GM12801 (cell line): ENCODE measurements around the gene FAM114A2.

Experiments
- TF ChIP-seq, protein P1 (sequence below): IDR thresholded peaks from one replicate; pipeline ENCODE4 v1.5.1; 2011; ENCODE audit warnings: control low read depth; ENCODE audit not compliant: insufficient read length; ENCODE audit errors: extremely low read depth

The FAM114A2 gene

DNA sequence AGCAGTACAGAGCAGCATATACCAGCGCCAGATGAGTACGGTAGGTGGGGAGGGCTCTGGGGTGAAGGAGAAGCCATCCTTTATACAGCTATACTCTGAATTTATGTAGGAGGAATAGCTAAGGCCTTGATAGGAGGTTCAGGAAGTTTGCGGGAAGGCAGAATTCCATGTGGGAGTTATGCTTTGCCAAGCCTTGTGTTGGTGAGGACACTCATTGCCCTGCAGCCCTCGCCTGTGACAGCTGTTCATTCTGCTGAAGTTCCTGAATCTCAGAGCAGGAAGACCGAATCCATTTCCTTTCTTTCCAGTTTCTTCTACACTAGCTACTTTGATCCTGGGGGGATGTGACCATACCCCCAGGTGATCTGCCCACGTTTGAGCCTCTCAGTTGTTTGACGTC, 7.8 kb upstream of the FAM114A2 start:
- TF ChIP-seq, protein P1, sequence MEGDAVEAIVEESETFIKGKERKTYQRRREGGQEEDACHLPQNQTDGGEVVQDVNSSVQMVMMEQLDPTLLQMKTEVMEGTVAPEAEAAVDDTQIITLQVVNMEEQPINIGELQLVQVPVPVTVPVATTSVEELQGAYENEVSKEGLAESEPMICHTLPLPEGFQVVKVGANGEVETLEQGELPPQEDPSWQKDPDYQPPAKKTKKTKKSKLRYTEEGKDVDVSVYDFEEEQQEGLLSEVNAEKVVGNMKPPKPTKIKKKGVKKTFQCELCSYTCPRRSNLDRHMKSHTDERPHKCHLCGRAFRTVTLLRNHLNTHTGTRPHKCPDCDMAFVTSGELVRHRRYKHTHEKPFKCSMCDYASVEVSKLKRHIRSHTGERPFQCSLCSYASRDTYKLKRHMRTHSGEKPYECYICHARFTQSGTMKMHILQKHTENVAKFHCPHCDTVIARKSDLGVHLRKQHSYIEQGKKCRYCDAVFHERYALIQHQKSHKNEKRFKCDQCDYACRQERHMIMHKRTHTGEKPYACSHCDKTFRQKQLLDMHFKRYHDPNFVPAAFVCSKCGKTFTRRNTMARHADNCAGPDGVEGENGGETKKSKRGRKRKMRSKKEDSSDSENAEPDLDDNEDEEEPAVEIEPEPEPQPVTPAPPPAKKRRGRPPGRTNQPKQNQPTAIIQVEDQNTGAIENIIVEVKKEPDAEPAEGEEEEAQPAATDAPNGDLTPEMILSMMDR, result no peak

DNA sequence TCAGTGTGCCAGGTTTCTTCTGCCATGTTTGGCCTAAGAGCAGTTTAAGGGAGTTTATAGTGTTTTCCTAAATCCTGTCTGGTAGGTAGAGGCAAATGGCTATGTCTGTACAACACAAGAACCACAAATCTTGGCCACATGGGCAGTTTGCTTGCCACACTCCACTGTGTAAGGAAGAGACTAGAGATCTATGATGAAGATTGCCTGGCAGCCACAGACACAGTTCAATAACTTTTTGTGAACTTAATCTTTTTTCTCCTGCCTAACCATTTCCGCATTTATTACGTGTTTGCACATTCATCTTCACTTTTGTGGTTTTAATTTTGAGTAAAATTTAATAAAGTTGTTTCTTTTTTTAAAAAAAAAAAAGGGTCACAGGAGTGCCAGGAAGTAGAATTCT, 5.9 kb upstream of the FAM114A2 start:
- TF ChIP-seq, protein P1, result no peak

DNA sequence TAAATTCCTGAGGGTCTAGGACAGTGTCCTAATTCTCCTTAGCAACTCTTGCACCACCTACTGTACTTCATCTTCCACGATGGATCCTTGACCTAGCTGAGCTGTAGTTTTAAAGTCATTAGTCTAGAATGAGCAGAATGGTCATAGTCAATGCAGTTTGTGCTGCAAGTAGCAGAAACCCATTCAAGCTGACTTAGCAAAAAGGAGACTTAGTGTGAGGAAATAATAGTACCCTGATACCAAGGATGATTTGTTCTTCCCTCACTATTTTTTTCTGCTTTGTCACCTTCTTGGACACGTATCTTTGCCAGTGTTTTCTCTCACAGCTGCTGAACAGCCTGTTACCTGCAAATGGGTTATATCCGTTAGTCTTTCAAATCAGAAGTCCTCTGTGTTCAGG, 5.4 kb upstream of the FAM114A2 start:
- TF ChIP-seq, protein P1, result no peak

DNA sequence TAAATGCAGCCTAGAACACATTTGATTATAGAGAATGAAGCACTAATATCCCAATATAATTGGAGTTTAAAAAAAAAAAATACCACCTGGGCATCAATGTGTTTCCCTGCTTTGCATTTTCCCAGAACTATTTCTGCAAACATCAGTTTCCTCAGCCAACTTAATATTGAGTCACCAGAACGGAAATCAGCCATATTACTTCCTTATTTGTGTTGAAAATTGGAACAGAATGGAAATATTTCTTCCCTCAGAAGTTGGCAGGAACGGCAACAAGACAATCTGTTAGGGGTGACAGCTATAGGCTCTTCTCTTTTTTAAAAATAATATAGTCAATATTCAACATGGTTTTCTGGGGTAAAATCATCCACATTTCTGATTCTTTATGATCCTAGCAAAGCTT, 4.1 kb upstream of the FAM114A2 start:
- TF ChIP-seq, protein P1, result no peak

DNA sequence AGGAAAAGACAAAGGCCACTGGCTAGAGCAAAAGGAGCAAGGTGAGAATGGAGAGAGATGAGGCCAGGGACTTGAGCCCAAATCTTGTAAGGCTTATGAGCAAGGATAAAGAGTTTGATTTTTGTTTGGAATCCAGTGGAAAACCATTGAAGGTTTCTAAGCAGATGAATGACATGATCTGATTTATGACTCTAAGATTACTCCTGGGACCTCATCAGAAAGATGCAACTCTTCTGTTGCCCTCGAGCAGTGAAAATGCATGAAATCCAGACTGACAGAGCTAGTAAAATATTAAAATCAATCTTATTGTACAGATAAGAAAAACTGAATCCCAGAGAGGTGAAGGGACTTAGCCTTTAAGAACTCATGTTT, 734 bp upstream of the FAM114A2 start:
- TF ChIP-seq, protein P1, result no peak

DNA sequence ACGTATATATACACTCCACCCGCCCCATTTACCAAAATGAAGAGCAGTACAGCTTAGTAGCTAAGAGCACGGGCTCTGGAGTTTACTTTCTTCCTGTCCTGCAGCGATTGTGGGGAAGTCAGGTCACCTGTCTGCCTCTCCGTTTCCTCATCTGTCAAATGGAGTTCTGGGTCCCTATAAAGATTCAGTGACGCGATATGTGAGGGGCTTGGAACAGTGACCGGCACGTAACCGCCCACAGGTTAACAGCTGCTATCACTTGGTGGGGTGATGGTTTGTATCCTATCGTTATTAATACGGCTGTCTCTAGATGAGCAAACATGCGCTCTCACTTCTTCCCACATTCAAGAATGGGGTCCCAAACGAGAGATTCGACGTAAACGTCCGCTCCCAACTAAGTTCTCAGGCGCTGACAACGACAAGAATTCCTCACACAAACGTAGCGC, 426 bp downstream of the FAM114A2 start:
- TF ChIP-seq, protein P1, result no peak

DNA sequence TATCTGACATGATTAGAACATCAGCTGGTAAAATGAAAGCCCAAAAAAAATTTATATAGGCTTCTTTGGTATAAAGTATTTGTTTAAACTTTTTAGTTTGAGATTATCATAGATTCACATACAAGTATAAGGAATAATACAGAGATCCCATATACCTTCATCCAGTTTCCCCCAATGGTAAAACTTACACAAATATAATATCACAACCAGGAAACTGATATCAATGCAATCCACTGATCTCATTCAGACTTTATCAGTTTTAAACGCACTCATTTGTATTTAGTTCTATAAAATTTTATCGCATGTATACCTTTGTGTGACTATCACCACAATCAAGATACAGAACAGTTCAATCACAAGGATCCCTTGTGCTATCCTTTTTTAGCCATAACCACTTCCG, 3.8 kb downstream of the FAM114A2 start:
- TF ChIP-seq, protein P1, result no peak

DNA sequence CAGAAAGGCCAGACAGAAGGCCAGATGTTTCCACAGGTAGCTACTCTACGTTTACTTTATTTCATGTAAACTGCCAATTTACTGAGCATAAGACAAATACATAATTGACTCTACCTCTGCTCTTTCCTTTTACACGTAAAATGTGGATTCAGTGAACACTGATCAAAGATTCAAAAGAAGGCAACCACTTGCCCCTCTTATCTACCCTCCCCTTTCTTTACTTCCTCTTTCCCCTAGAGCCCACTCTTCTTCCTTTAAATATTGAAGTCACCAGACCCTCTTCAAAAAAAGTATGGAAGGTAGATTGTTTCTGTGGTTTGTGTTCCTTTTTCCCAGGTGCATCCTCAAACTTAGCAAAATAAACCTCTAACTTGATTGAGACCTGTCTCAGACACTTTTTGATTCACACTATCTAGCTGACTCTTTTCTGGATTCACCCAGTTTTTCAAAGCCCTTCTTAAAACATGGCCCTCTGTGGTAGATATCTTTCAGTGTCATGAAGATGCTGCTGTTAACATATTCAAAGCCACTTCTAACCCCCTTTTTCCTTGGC, 6.7 kb downstream of the FAM114A2 start:
- TF ChIP-seq, protein P1, result no peak
